Bronchial epithelial cell (primary cell): ENCODE measurements around the gene SLC7A11. TPM values are rescaled to one million over a fixed set of nuclear protein-coding genes. Genes with fewer than 3 reads are reported as not detected.
A peak's percentile ranks its signal among the peaks of the same experiment; 100 is the strongest.

ENCODE experiments used
- DNase-seq: peaks from one replicate; pipeline ENCODE4 v3.0.0-alpha.2; 2010; ENCODE audit warnings: low read depth
- FAIRE-seq: peaks from 2 replicates; lab custom pipeline; 2011; peaks lifted over from hg19 to GRCh38; lab: Jason Lieb, UNC
- H3K27me3 ChIP-seq: 2 replicates; pipeline ENCODE4 v1.5.1; 2011; ENCODE audit warnings: low read length; ENCODE audit not compliant: control insufficient read depth, insufficient read depth
- H3K36me3 ChIP-seq: 2 replicates; pipeline ENCODE4 v1.5.1; 2011; ENCODE audit warnings: low read length; ENCODE audit not compliant: control insufficient read depth, insufficient read depth
- H3K4me3 ChIP-seq: 2 replicates; pipeline ENCODE4 v1.5.1; 2011; ENCODE audit warnings: mild to moderate bottlenecking, low read depth, low read length, control low read depth
- total RNA-seq: library from RNA; depleted of rRNA; stranded (reverse); fragments of >200 nt; gene quantifications from 2 replicates; pipeline ENCODE4 v1.2.1, GENCODE V29; 2014
- TF ChIP-seq, protein P1 (sequence below): IDR thresholded peaks from 2 replicates; pipeline ENCODE4 v1.5.1; 2011; ENCODE audit warnings: mild to moderate bottlenecking, moderate library complexity, low read length, control low read depth, inconsistent platforms; ENCODE audit not compliant: insufficient read depth, severe bottlenecking

Gene SLC7A11
- total RNA-seq: 126 and 129 TPM in 2 replicates

DNA sequence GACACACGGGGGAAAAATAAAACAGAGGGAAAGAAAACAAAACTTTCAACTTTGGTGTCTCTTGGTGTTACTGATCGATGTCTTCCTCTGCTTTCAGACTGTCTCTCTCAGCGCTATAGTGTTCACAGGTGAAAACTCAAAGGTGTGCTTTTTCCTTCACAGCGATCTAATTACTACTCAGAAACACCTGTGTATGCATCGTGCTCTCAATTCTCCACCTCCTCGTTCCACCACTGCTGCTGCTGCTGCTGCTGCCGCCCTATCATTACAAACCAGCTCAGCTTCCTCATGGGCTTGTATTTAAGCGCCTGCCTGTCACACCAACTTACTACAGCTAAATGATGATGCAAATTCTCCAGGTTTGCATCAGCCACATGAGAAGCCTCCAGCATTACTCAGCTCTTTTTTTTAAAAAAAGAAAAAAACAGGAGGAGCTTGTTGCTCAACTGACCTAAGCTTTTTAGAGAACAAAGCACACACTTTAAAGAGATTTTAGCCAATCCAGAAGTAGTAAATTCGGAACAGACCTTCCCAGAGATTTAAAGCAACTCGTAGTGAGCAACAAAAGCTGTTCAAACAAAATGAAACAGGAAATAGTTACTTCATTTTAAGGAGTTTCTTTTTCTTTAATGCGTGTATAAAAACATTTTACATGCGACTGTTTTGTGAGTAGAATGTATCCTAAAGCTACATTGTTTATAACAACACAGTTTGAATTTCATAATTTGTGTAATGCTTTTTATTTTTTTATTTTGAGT is at the start of gene SLC7A11:
SLC7A11 (minus strand) TSS at position 274 of the 758 bp plus-strand sequence. CDS start 280 bp downstream, outside the sequence.
- peak within 1 kb of the TSS; percentile 95 for H3K4me3 ChIP-seq
- FAIRE-seq (peak; percentile 95), DNase-seq (peak; percentile 100)

DNA sequence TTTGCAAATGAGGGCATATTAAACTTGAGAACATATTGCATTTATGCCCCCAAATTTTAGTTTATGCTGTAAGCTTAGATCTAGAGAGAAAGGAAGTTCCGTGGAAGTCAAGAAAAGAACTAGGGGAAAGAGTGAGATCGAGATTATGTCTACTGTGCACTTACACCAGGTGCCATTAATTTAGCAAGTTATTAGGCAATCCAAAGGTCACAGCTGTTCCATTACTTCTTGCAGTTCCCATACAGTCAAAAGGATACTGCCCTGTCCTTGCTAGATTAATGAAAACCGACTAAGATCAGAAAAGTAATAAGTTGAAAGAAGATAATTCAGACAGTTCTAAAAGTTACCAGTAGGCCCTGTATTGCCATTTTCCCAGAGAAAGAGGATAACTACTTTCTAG is 49.3 kb upstream of the SLC7A11 start:
- no peaks in the 10 kb centered on the region for H3K36me3 ChIP-seq
- TF ChIP-seq, protein P1, sequence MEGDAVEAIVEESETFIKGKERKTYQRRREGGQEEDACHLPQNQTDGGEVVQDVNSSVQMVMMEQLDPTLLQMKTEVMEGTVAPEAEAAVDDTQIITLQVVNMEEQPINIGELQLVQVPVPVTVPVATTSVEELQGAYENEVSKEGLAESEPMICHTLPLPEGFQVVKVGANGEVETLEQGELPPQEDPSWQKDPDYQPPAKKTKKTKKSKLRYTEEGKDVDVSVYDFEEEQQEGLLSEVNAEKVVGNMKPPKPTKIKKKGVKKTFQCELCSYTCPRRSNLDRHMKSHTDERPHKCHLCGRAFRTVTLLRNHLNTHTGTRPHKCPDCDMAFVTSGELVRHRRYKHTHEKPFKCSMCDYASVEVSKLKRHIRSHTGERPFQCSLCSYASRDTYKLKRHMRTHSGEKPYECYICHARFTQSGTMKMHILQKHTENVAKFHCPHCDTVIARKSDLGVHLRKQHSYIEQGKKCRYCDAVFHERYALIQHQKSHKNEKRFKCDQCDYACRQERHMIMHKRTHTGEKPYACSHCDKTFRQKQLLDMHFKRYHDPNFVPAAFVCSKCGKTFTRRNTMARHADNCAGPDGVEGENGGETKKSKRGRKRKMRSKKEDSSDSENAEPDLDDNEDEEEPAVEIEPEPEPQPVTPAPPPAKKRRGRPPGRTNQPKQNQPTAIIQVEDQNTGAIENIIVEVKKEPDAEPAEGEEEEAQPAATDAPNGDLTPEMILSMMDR: no peak
- no peak for FAIRE-seq

More for the DNA sequence above, at the start of gene SLC7A11:
- TF ChIP-seq, protein P1: no peak
- H3K27me3 ChIP-seq: no peaks in the 10 kb centered on the region
- no peaks in the 10 kb centered on the region for H3K36me3 ChIP-seq

DNA sequence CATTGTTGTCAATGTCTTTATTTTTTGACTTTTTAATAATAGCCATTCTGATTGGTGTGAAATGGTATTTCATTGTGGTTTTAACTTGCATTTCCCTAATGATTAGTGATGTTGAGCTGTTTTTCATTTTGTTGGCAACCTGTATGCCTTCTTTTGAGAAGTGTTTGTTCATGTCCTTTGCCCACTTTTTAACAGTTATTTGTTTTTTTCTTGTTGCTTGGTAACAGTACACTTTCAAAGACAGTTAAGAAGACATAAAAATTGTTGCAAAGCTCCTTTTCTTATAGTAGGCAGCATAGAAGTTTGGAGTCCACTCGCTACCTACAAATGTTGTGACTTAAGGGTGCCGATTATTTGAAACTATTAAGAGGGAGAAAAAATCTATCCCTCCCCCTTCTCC is 48.7 kb upstream of the SLC7A11 start:
- no peak overlapping the region for H3K4me3 ChIP-seq
- H3K27me3 ChIP-seq: no peaks in the 10 kb centered on the region
- TF ChIP-seq, protein P1: no peak
- FAIRE-seq: no peak
- no peak for DNase-seq
- no peaks in the 10 kb centered on the region for H3K36me3 ChIP-seq

More for the DNA sequence above, 49.3 kb upstream of the SLC7A11 start:
- no peak overlapping the region for H3K4me3 ChIP-seq
- no peaks in the 10 kb centered on the region for H3K27me3 ChIP-seq
- DNase-seq: no peak

DNA sequence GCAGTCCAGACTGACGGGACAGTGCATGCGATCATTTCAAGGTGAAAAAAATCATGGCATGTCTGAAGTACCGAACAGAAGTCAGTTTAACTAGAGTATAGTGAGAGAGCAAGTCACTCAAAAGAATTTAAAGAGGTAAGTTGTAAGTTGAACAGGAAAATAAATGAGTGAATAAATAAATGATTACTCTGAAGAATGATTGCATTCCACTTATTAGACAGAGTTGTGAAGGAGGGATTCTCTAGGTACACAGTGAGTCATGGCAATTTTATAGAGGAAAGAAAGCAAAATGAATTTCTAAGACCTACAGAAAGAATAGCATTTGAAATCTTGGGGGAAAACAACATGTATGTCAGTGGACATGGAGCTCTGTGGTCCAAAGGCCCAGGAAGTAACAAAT is 37.1 kb upstream of the SLC7A11 start:
- H3K36me3 ChIP-seq: no peaks in the 10 kb centered on the region
- H3K4me3 ChIP-seq: no peak overlapping the region
- TF ChIP-seq, protein P1: no peak
- FAIRE-seq: no peak
- no peak for DNase-seq
- no peaks in the 10 kb centered on the region for H3K27me3 ChIP-seq

DNA sequence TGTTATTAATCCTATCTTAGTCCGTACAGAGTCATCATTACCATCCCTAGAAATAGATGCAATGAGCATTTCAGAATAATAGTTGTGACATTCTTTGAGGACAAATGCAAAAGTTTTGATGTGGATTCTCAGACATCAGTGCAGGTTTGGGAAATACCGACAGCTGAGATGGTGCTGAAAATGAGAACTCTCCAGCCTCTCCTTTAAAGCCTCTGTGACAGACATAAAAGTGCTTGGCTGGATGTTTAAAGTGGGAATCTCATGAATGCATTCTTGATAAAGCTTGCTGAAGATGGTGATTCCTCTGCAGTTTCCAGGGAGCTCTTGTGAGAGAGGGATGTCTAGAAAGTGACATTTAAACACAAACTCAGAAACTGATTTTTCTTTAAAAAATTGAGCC is 35.0 kb upstream of the SLC7A11 start:
- TF ChIP-seq, protein P1: no peak
- DNase-seq (no peak), FAIRE-seq (no peak)
- Histone ChIP-seq H3K27me3 (no peaks in the 10 kb centered on the region), H3K4me3 (no peak overlapping the region), H3K36me3 (no peaks in the 10 kb centered on the region)
